Stromal cell of bone marrow (primary cell): ENCODE data around the gene ZNF831.

Experiments
- DNase-seq: peaks from one replicate; pipeline ENCODE4 v3.0.0-alpha.2; 2012; ENCODE audit warnings: low read depth

ZNF831 gene

GRCh38 chr20:59247731-59248684 lies 84.4 kb downstream of the ZNF831 start:
- DNase-seq, result peak; percentile 2

DNA sequence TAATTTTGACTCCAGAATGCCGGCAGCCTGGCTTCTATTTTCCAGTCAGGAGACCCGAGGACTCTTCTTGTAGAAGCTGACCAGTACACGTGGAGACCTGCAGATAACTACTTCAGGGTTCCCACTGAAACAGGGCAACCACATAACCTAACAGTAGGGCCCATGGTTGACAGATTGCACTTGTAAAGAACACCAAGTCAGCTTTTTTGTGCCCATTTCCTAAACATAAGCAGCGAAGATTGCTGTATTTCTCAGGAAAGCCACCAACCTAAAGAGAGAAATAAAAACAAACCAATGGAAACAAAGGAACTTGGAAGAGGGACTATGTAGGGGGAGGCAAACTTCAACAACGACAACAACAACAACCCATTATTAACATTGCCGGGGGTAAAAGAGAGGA lies 86.7 kb downstream of the ZNF831 start:
- DNase-seq, result no peak

DNA sequence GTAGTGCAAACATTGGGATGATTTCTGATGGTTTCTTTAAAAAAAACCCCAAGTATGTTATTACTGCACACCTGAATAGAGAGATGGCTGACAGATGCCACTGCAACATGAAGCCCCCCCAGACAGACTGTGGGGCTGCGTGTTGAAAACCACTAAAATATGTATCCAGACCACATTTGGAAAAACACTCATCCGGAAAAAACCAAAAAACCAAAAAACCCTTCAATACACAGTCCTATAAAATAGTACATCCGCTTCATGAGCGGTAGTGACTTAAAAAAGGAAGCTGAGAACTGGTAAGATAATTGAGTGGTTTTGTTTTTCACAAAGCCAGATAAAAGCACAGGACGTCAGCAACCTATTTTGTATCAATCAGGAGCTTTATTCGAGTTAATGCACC lies 89.7 kb downstream of the ZNF831 start:
- DNase-seq, result no peak

GRCh38 chr20:59253779-59254319 lies 90.2 kb downstream of the ZNF831 start:
- DNase-seq, result no peak

GRCh38 chr20:59255256-59255655 lies 91.6 kb downstream of the ZNF831 start:
- no peak for DNase-seq

- no peak for DNase-seq
Measured at GRCh38 chr20:59258221-59258621, 94.6 kb downstream of the ZNF831 start.

GRCh38 chr20:59259946-59260345 lies 96.3 kb downstream of the ZNF831 start:
- DNase-seq, result no peak

DNA sequence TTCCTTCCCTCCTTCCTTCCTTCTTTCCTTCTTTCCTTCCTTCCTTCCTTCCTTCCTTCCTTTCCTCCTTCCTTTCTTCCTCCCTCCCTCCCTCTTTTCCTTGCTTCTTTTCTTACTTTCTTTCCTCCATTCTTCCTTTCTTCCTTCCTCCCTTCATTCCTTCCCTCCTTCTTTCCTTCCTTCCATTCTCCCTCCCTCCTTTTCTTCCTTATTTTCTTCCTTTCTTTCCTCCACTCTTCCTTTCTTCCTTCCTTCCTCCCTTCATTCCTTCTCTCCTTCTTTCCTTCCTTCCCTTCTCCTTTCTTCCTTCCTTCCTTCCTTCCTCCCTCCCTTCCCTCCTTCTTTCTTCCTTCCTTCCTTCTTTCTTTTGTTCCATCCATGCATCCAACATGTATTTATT lies 101.7 kb downstream of the ZNF831 start:
- no peak for DNase-seq

DNA sequence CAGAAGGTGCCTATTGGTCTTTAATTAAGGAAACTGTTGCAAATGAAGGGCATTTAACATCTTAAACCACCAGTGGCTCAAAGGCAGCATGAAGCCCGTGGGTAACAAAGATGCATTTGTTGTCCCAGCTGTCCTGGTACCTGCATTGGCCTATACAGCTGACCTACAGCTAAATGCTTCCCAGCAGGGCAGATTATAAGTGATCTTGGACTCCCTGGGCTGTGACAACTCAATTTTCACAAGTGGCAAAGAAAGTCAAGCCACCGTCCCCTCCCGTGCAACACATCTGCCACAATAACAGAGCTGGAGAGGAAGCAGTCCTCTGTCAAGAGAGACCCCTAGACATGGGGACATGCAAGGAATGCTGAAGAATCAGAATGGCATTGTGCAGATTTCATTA lies 105.2 kb downstream of the ZNF831 start:
- no peak for DNase-seq

DNA sequence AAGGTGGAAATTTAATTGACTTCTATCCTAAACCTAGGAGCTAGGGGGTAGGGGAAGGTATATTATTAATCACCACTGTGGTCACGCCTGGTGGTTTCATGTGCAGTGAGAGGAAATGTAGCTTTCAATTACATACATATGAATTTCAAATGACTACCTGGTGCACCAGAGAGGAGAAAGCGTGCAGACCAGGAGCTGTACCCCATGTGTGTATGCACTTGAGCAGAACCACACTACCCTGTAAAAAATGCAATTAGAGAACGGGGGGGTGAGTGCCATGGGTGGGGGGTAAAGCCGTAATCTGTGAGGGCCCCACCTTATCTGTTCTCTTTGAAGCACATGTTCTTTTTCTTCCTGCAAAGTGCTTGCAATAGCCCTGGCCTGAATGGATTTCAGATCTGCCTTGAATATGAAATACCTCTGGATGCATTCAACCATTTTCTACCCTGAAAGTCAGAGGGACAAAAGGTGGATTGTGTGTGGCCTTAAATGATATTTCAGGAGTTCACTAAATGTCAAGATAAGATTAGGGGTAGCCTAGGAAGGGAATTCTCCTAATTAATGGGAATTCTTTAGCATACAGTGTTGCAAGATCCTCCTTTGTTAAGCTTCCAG lies 105.9 kb downstream of the ZNF831 start:
- no peak for DNase-seq

DNA sequence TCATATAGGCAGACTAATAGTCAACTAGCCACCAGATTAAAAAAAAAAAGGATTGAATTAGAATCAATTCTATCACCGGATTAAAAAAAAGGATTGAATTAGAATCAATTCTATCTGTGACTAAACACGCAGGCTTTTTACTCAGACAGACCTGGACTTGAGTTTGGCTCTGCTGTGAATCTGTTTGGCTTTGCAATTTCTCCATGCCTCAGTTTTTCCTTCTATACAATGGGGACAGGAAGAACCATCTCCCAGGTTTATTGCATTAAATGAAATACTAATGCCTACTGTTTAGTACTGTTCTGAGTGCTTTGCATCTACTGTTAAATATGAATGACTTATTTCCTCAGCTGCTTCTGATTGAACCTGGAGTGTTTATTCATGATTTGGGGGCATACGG lies 106.8 kb downstream of the ZNF831 start:
- DNase-seq, result no peak

DNA sequence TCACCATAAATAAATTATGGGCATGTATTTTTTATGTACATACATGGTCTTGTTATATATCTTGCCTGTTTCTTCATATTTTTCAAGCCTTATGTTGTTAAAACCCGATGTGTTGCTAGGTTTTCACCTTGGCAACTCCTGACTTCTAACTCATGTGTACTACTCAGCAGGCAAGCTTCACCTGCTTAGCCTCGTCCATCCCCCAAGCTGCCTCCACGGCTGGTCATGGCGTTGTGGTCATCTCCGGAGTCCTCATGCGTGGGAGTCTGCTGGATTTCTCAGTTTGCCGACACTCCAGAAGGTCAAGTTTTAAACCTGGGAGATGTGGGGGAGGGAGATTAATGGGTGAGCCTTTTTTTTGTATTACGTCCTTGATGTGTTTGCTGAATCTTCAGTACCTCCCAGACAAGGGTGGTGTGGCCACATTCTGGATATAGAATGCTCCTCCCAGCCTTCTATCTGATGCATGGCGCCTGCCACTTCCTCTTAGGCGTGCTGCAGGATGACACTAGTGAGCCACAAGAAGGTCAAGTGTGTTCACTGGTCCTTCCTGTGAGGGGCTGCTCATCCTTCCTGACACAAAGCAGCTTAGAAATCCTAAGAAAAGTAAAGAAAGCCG lies 110.2 kb downstream of the ZNF831 start:
- DNase-seq, result no peak

GRCh38 chr20:59276938-59277337 lies 113.3 kb downstream of the ZNF831 start:
- no peak for DNase-seq

GRCh38 chr20:59284470-59284869 lies 120.8 kb downstream of the ZNF831 start:
- DNase-seq, result no peak

- no peak for DNase-seq
Measured at GRCh38 chr20:59289994-59290393, 126.4 kb downstream of the ZNF831 start.

DNA sequence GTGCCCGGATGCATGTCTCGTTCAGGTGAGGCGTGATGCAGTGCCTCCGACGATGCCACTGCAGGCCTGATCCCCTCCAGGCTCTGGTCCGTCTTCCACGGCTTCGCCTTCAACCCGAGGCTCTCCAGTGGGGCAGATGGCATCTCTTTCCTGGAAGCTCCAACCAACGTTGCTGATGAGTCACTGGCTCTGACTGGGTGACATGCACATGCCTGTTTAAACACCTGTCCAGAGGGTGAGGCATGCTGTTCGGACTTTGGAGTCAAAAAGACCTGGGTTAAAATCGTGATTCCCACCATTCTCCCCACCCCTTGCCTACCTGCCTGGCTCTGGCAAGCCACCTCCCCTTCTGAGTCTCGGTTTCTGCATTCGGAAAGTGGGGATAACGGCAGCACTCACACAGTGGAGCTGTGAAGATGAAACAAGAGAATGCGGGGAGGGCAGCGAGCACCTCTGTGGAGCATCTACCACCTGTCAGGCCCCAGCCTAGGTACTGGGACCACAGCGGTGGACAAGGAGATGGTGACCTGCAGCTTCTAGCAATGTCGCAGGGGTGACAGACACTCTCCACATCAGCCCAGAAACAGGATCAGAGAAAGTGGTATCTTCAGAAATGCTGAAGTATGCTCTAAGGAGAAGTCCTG lies 128.2 kb downstream of the ZNF831 start:
- DNase-seq, result no peak

DNA sequence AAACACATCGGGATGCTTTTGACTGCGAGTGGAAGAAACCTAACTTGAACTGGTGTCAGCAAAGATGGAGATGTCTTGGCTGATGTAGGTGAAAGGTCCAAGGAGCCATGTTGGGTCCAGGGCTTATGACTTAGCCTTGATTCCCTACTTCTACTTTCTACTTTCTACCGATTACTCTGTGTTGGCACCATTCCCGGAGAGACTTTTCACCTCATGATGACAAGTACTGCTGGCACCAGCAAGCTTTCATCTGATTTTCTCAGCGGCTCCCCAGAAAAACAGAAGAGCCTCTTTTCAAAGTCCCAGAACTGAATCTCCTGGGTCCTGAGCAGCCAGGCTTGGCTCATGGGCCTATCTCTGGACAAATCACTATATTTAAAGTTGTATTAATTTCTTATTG lies 131.9 kb downstream of the ZNF831 start:
- no peak for DNase-seq

- DNase-seq, result no peak
Measured at GRCh38 chr20:59297686-59298085, 134.1 kb downstream of the ZNF831 start.

- DNase-seq, result no peak
Measured at GRCh38 chr20:59299945-59300332, 136.3 kb downstream of the ZNF831 start.

- no peak for DNase-seq
Measured at GRCh38 chr20:59300333-59301081, 136.9 kb downstream of the ZNF831 start, which contains the start of gene EDN3. EDN3 (plus strand) TSS chr20:59300611; CDS start chr20:59300813, 202 bp downstream.

- DNase-seq, result no peak
Measured at GRCh38 chr20:59301343-59302007, 137.9 kb downstream of the ZNF831 start.
